ENCODE measurements around the gene LDB3. TPM values are rescaled to one million over a fixed set of nuclear protein-coding genes. Genes with fewer than 3 reads are reported as not detected.

The LDB3 gene
- total RNA-seq, 1 donor from 2014 or later = 92.0 TPM

- Mint-ChIP-seq H3K4me3 (ENCODE audit: unreplicated experiment) (no peak overlapping the region), H3K9me3 (ENCODE audit: unreplicated experiment) (peaks cover 11% of the 10 kb centered on the region), H3K27ac (ENCODE audit: unreplicated experiment) (no peak overlapping the region), H3K27me3 (ENCODE audit: unreplicated experiment) (peaks cover 3% of the 10 kb centered on the region), H3K36me3 (ENCODE audit: unreplicated experiment) (peaks cover 4% of the 10 kb centered on the region), H3K4me1 (ENCODE audit: low read depth, unreplicated experiment) (peaks cover 1% of the 10 kb centered on the region)
- TF ChIP-seq CTCF (IDR thresholded peaks at IDR 0.05; ENCODE audit: partially characterized antibody, unreplicated experiment) = no peak
- DNase-seq = no peak
These were observed 38.7 kb downstream of the LDB3 start for GRCh38 chr10:86706977-86707376.

GRCh38 chr10:86707505-86707904, 39.2 kb downstream of the LDB3 start:
- peaks cover 13% of the 10 kb centered on the region for H3K9me3 Mint-ChIP-seq (ENCODE audit: unreplicated experiment)
- no peak overlapping the region for H3K4me3 Mint-ChIP-seq (ENCODE audit: unreplicated experiment)
- H3K4me1 Mint-ChIP-seq (ENCODE audit: low read depth, unreplicated experiment) = peaks cover 1% of the 10 kb centered on the region
- DNase-seq = no peak
- no peak for TF ChIP-seq CTCF (IDR thresholded peaks at IDR 0.05; ENCODE audit: partially characterized antibody, unreplicated experiment)
- H3K27ac Mint-ChIP-seq (ENCODE audit: unreplicated experiment) = no peak overlapping the region
- peaks cover 4% of the 10 kb centered on the region for H3K27me3 Mint-ChIP-seq (ENCODE audit: unreplicated experiment)
- no peaks in the 10 kb centered on the region for H3K36me3 Mint-ChIP-seq (ENCODE audit: unreplicated experiment)

- Mint-ChIP-seq H3K36me3 (ENCODE audit: unreplicated experiment) (no peaks in the 10 kb centered on the region), H3K4me1 (ENCODE audit: low read depth, unreplicated experiment) (peaks cover 1% of the 10 kb centered on the region), H3K27ac (ENCODE audit: unreplicated experiment) (no peak overlapping the region), H3K9me3 (ENCODE audit: unreplicated experiment) (peaks cover 13% of the 10 kb centered on the region), H3K27me3 (ENCODE audit: unreplicated experiment) (peaks cover 4% of the 10 kb centered on the region), H3K4me3 (ENCODE audit: unreplicated experiment) (no peak overlapping the region)
- DNase-seq = no peak
- TF ChIP-seq CTCF (IDR thresholded peaks at IDR 0.05; ENCODE audit: partially characterized antibody, unreplicated experiment) = no peak
These were observed 39.9 kb downstream of the LDB3 start for GRCh38 chr10:86708068-86708782.

GRCh38 chr10:86708783-86709380, 40.6 kb downstream of the LDB3 start:
- TF ChIP-seq CTCF (IDR thresholded peaks at IDR 0.05; ENCODE audit: partially characterized antibody, unreplicated experiment) = no peak
- no peaks in the 10 kb centered on the region for H3K36me3 Mint-ChIP-seq (ENCODE audit: unreplicated experiment)
- no peak for DNase-seq
- peaks cover 1% of the 10 kb centered on the region for H3K4me1 Mint-ChIP-seq (ENCODE audit: low read depth, unreplicated experiment)
- H3K27me3 Mint-ChIP-seq (ENCODE audit: unreplicated experiment) = peaks cover 4% of the 10 kb centered on the region
- no peak overlapping the region for H3K4me3 Mint-ChIP-seq (ENCODE audit: unreplicated experiment)
- H3K27ac Mint-ChIP-seq (ENCODE audit: unreplicated experiment) = no peak overlapping the region
- peaks cover 13% of the 10 kb centered on the region for H3K9me3 Mint-ChIP-seq (ENCODE audit: unreplicated experiment)

Data from glutamatergic neuron (in vitro differentiated cells).